GM19438 (cell line): ENCODE data around the gene FAM163B.

Experiments used
- ATAC-seq: cut with Tn5 transposase; IDR thresholded peaks from one replicate; pipeline ENCODE4 v1.9.1; 2021; ENCODE audit warnings: low read depth; ENCODE audit not compliant: unreplicated experiment

The FAM163B gene

GRCh38 chr9:133603135-133603927 lies 5.9 kb downstream of the FAM163B start:
- no peak for ATAC-seq

DNA sequence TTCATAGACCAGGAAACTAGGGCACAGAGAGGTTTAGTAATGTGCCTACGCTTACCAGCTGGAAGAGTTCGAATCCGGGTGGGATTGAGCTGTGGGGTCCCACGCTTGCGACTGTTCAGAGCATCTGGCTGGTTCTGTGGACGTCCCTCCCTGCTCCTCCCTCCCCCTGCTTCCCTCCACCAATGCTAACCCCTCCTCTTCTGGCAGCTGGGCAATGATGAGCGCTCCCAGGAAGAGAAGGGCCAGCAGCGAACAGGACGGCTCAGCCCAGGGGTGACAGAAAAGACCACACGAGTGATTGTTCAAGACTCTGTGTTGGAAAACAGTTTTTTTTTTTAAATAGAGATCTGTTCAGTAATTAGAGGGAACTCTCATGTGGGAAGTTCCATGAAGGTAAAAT lies 6.9 kb downstream of the FAM163B start:
- no peak for ATAC-seq

DNA sequence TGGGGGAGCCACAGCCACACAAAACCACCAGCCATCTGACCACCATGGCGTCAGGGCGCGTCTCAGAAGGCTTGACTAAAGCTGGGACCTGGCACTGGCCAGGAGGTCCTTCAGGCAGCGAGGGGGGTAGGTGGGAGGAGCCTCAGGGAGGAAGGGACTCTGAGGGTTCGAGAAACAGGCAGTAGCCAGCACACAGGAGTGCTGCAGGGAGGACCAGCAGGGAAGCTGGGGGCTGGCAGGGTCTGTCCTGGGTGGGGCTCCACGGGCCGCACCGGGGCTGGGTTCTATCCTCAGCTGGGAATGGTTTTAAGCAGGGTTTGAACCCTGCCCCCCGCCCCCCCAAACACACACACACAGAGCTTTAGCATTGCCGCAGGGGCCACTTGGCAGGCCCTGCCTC lies 7.4 kb downstream of the FAM163B start:
- no peak for ATAC-seq

DNA sequence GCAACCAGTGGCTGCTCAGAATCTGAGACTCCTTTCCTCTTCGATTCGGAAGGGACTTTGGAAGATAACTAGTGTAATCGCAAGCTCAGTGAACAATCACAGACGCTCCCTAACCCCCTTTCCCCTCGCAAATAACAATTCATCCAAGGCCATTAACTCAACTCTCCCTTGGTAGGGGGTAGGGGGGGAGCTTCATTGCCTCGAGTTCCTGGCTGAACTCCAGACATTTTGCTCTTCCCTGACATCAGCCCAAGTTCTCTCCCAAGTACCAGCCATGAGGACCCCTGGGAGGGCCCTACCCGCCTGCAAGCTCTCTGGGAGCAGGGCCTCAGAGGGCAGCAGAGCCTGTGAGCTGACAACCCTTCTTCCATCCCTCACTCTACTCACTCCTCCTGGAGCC lies 8.4 kb downstream of the FAM163B start:
- no peak for ATAC-seq

DNA sequence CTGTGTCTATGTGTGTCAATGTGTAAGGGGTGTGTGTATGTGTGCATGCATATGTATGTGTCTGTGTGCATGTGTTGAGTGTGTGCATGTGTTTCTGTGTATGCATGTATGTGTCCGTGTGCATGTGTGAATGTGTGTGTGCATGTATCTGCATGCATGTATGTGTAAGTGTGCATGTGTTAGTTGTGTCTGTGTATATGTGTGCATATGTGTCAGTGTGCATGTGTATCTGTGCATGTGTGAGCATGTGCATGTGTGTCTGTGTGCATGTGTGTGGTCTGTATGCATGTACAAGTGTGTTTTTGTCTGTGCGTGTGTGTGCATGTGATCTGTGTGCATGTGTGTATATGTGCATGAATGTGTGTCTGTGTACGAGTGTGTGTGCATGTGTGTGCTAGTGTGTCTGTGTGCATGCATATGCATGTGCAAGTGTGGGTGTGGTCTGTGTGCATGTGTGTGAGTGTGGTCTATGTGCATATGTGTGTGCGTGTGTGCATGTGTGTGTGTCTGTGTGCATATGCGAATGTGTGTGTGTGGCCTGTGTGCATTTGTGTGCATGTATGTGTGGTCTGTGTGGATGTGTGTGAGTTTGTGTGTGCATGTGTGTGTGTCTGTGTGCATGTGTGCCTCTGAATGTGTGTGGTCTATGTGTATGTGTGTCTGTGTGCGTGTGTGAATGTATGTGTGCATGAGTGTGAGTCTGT lies 9.6 kb downstream of the FAM163B start:
- ATAC-seq: no peak

DNA sequence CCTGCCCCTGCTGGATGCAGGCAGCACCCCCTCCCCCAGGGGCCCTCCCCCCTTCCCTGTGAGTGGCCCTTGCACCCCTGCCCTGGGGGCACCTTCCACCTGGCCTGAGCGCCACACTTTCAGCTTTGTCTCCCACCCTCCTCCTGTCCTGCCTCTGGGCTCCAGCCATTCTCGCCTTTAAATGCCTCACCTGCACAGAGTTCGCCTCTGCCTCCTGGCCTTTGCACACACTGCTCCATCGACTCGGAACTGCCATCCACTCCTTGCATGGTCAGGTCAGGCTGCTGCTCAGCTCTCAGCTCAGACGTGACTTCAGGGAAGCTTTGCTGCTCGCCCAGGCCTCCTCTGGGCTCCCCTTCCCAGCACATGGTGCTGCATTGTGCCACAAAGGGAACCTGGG lies 10.2 kb downstream of the FAM163B start:
- no peak for ATAC-seq

GRCh38 chr9:133597316-133597957 lies 11.8 kb downstream of the FAM163B start:
- no peak for ATAC-seq

- ATAC-seq: no peak
Observed at GRCh38 chr9:133595910-133596309, 13.3 kb downstream of the FAM163B start.

DNA sequence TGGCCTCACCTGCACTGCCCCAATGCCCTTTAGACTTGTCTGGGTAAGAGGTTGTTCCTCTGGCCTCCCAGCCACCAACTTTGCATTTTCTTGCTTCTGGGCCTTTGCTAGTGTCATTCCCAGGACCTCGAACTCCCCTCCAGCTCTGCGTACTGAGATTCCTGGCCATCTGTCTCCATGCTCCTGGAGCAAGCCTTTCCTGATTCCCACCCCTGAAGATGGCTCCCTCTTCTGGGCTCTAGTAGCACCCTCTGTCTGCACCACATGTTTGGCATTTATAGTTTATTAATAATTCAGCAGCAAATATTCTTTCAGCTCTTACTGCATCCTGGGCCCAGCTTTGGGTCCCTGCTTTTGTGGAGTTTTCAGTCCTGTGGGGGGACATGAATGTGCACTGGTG lies 14.9 kb downstream of the FAM163B start:
- ATAC-seq: no peak

GRCh38 chr9:133593587-133594253 lies 15.5 kb downstream of the FAM163B start:
- ATAC-seq: no peak

DNA sequence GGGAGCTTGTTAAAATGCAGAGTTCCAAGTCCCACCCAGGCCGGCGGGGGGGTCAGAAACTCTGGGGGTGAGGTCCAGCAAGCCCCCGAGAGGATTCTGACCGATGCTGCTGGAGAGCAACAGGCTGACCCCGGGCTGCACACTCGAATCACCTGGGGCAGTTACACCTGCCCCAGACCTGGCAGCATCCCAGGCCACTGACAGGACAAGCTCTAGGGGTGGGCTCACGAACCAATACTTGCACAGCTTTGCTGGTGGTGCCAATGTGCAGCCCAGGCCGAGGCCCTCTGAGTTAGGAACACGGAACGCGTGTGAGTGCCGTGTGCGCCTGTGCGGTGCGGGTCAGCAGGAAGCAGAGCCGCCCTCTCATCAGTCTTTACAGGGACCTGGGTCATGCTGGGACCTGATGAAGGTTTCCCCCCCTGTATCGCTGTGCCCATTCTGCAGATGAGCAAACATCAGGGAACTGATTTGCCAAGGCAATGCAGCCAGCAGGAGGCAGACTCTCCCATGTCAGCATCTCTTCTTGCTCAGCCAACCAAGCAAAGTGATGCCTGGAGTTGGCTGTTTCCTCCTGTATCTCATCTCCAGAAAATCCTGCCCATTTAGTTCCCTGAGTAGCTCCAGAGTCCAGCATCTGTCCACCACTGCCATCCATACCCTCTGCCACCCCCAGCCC lies 16.3 kb downstream of the FAM163B start:
- ATAC-seq: no peak

GRCh38 chr9:133591985-133592384 lies 17.2 kb downstream of the FAM163B start:
- ATAC-seq: no peak

DNA sequence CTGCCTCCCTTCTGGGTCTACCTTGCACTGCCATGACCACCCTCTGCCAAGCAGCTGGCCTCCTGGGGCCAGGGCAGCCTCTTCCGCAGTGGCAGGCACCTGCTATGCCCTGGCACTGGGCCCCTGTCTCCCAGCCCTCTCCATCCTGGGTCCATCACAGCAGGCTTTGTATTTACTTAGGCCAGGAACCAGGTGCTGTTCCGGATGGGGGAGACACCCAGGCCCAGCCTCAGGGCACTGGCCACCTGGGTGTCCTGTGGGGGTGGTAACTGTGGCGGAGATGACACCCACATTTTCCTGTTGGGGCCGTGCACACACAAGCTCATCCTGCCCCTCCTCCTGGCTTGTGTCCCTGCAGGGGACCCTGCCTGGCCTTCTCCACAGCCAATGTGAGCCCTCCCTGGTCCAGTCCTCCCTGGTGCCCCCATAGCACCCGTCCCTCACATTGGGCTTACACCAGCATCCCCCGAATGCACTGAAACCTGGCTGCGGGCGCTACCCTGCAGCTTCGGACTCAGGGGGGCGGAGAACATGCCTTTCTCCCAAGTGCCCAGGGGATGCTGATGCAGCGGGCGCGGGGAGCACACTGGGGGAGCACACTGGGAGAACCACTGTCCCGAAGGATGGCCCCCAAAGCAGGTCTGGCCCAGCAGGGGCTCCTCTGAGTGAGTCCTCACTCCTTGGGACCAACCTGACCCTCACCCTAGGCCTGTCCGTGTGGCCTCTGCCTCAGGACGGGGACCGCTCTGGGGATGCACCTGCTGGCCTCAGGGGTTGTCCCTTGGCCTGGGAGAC lies 17.9 kb downstream of the FAM163B start:
- ATAC-seq: no peak

DNA sequence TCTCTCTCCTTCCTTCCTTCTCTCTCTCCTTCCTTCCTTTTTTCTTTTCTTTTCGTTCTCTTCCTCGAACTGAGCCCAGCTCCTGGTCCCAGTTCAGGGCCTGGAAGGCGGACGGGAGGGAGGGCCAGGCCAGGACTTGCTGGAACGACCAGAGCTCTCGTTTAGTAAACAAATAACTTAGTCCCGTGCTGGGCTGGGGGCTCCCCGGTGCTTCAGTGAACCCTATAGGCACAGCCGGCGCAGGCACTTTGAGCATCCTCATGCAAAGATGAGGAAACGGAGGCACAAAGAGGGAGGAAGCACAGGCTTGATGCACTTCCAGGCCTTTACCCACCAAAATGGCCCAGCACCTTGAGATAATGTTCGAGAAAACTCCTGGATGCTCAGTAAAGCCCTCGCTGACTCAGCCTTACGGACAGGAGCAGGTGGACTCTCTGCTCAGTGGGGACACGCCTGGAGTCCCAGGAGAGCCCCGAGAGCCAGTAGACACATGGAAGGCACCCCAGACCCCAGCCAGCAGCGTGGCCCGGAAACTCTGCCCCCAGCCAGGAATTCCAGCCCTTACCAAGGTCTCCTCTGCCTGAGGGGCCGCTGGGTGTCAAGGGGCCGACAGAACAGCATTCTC lies 18.8 kb downstream of the FAM163B start:
- ATAC-seq: no peak

DNA sequence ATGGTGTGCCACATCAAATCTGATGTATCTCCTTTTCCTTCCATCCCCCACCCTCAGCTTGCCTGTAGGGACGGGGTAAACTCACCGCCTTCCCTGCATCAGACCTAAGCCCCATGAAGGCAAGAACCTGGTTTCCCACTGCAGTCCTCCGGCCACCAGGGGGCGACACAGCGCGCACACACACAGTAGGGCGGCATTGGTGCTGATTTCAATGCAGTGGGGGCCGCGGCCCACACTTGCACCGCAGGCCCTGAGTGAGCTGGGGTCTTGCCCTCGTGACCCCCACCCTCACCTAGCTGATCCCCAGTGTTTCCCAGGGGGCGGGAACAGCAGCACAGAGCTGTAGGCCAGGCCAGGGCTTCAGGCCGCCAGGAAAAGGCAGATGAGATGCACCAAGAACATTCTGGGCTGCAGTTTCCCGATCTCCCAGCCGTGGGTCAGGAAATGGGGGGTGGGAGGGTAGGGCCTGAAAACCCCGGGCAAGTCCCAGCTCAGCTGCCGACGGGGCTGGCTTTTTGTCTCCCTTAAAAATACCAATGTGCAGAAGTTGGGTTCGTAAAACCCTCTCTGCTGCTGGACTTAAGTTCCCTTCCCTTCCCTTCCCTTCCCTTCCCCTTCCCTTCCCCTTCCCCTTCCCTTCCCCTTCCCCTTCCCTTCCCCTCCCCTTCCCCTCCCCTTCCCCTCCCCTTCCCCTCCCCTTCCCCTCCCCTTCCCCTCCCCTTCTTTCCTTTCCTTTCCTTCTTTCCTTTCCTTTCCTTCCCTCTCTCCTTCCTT lies 19.5 kb downstream of the FAM163B start:
- ATAC-seq: no peak

- no peak for ATAC-seq
Observed at GRCh38 chr9:133587466-133587865, 21.7 kb downstream of the FAM163B start.

DNA sequence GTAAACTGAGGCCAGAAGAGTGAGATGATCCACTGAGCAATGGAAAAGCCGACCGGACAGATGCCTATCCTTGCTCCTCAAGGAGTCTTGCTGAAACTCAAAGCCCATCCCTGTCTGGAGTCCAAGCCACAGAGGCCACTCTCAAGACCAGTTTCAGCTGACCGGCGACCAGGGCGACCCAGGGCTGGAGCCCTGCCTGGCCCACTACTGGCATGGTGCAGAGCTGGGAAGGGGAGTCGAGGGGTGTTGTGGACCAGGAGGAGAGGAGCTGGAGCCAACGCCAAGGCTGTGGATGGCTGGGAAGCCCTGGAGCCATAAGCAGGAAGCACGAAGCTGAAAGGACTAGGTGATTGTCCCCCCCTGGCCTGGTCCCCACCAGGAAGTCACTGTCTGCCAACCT lies 22.1 kb downstream of the FAM163B start:
- no peak for ATAC-seq

DNA sequence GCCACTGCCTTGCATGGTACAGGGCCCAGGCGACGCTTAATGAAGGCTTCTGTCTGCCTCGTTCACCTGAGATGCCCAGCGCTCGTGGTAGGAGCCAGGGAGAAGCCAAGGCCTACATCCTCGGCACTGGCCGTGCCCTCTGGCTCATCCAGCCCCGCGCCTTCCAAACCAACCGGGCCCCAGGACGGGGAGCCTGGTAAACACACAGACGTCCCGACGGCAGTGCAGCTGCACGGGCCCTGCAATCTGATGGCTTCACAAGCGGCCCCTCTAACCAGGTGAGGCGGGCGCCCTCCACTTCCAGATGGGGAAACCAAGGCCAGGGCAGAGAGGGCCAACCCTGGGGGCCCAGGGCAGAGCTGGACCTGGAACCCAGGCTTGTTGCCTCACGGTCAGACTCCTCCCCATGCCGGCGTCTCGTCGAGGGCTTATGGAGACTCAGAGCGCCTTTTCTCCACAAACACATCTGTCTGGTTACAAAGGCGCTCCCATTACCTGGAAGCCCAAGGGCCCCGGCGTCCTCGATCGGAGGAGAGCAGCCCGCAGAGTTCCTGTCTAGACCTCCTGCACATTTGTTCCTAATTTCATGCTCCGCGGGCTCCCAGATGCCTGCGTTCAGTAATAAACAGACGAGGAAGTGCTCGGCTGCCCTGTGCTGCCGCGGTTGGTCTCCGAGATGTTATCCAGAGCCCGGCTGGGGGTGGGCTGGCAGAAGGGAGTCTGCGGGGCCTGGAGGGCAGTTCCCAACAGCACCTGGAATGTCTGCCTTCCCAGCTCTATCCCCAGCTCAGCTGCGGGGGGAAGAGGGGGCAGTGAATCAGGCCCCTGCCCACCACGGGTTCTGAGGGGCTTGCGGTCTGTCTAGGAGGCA lies 23.5 kb downstream of the FAM163B start:
- no peak for ATAC-seq
